LNCaP clone FGC (cell line): ENCODE data around the gene ADGRL3.

Experiments used
- DNase-seq: peaks from one replicate; pipeline ENCODE4 v3.0.0-alpha.2; 2011; ENCODE audit warnings: low read depth
- H3K4me3 ChIP-seq: 2 replicates; pipeline ENCODE4 v1.5.1; 2011; ENCODE audit warnings: mild to moderate bottlenecking, low read depth, low read length, control low read depth
- CTCF ChIP-seq: IDR thresholded peaks from 2 replicates; pipeline ENCODE4 v1.5.1; 2012; ENCODE audit warnings: mild to moderate bottlenecking; ENCODE audit not compliant: control insufficient read depth, insufficient read depth; ENCODE audit errors: extremely low read depth

The ADGRL3 gene

GRCh38 chr4:61661960-61662359 is 461.8 kb downstream of the ADGRL3 start:
- no peak overlapping the region for H3K4me3 ChIP-seq
- no peak for TF ChIP-seq CTCF
- DNase-seq, result no peak

GRCh38 chr4:61662362-61662761 is 462.2 kb downstream of the ADGRL3 start:
- no peak overlapping the region for H3K4me3 ChIP-seq
- DNase-seq, result no peak
- TF ChIP-seq CTCF, result no peak

GRCh38 chr4:61663310-61663709 is 463.2 kb downstream of the ADGRL3 start:
- DNase-seq, result no peak
- TF ChIP-seq CTCF, result no peak
- no peak overlapping the region for H3K4me3 ChIP-seq

- TF ChIP-seq CTCF, result no peak
- no peak overlapping the region for H3K4me3 ChIP-seq
- no peak for DNase-seq
Measured at GRCh38 chr4:61665649-61666048, 465.5 kb downstream of the ADGRL3 start.

GRCh38 chr4:61666244-61666643 is 466.1 kb downstream of the ADGRL3 start:
- no peak for DNase-seq
- no peak overlapping the region for H3K4me3 ChIP-seq
- no peak for TF ChIP-seq CTCF

- TF ChIP-seq CTCF, result no peak
Measured at GRCh38 chr4:61671599-61671998, 471.5 kb downstream of the ADGRL3 start.

GRCh38 chr4:61675464-61675863 is 475.3 kb downstream of the ADGRL3 start:
- H3K4me3 ChIP-seq, result no peak overlapping the region
- TF ChIP-seq CTCF, result no peak

More at GRCh38 chr4:61671599-61671998, 471.5 kb downstream of the ADGRL3 start:
- DNase-seq, result no peak
- H3K4me3 ChIP-seq, result no peak overlapping the region

More at GRCh38 chr4:61675464-61675863, 475.3 kb downstream of the ADGRL3 start:
- DNase-seq, result no peak
